Measurements from ENCODE around the gene SHROOM2. TPM values are rescaled to one million over a fixed set of nuclear protein-coding genes. Genes with fewer than 3 reads are reported as not detected.

Gene SHROOM2
- total and polyA plus RNA-seq, 2 of the 4 experiments (the other 2 are of a cell fraction), result 8.1 to 14.2 TPM

GRCh38 chrX:9865804-9866472 is 79.7 kb downstream of the SHROOM2 start:
- Histone ChIP-seq H3K4ac (ENCODE audit: low read depth, low read length) (no peak overlapping the region), H2BK5ac (ENCODE audit: low read depth, low read length, poor library complexity, severe bottlenecking) (no peak overlapping the region), H2AFZ (replicated peaks; ENCODE audit: low read length, poor library complexity) (no peak overlapping the region), H3K14ac (replicated peaks; ENCODE audit: low read depth, low read length) (no peak overlapping the region), H3K27ac (ENCODE audit: insufficient read depth, low read length) (no peak overlapping the region), H3K36me3 (ENCODE audit: control insufficient read depth, insufficient read depth, low read length) (no peaks in the 10 kb centered on the region), H3K4me1 (ENCODE audit: control insufficient read depth, insufficient read depth, low read length) (peaks cover 4% of the 10 kb centered on the region), H3K23ac (ENCODE audit: low read depth, low read length) (no peak overlapping the region), H3K56ac (ENCODE audit: extremely low read depth, insufficient read depth, low read length) (no peak overlapping the region), H4K5ac (ENCODE audit: low read depth, low read length) (no peak overlapping the region), H4K20me1 (ENCODE audit: insufficient read depth, low read length) (no peaks in the 10 kb centered on the region), H3K9ac (ENCODE audit: low read depth, low read length) (no peak overlapping the region), H2BK120ac (ENCODE audit: low read depth, low read length) (no peak overlapping the region), H3K79me1 (ENCODE audit: low read depth in 1 of 2, low read length in 2 of 2) (no peaks in the 10 kb centered on the region), H3K27me3 (ENCODE audit: control insufficient read depth, insufficient read depth, low read length) (no peaks in the 10 kb centered on the region), H4K91ac (ENCODE audit: insufficient read depth, low read depth, low read length) (no peak overlapping the region), H2AK5ac (ENCODE audit: low read depth, low read length) (no peak overlapping the region; the same call in 1 of the 2 replicates), H3K4me2 (ENCODE audit: low read depth, low read length) (no peak overlapping the region), H2BK20ac (ENCODE audit: low read depth, low read length) (no peak overlapping the region), H3K18ac (ENCODE audit: low read depth, low read length) (no peak overlapping the region), H4K8ac (ENCODE audit: low read depth in 2 of 2, low read length in 2 of 2) (no peak overlapping the region), H2BK15ac (ENCODE audit: low read depth, low read length) (no peak overlapping the region), H3K4me3 (ENCODE audit: insufficient read depth, low read depth, low read length) (no peak overlapping the region), H3K9me3 (ENCODE audit: control insufficient read depth, insufficient read depth, low read length) (peaks cover 1% of the 10 kb centered on the region; the same call in 1 of the 2 replicates), H3K9me1 (ENCODE audit: insufficient read depth, low read length) (no peaks in the 10 kb centered on the region; the same call in 1 of the 2 replicates), H2AK9ac (replicated peaks; ENCODE audit: low read depth, low read length, poor library complexity) (no peak overlapping the region)
- dilution Hi-C loops (cut with HindIII; ENCODE audit: low sequenced_read_pairs, unreplicated experiment) (no loop called here), intact Hi-C loops (cut with micrococcal nuclease) (no loop called here), in situ Hi-C loops (cut with MboI; ENCODE audit: low sequenced_read_pairs) (no loop called here)
- TF ChIP-seq BHLHE40 (IDR thresholded peaks at IDR 0.05; ENCODE audit: low read depth, low read length) (no peak), NFE2L2 (IDR thresholded peaks at IDR 0.05; ENCODE audit: low read depth, low read length) (no peak), MAZ (IDR thresholded peaks at IDR 0.05; ENCODE audit: borderline replicate concordance, low read depth, low read length) (no peak), FOS (IDR thresholded peaks at IDR 0.05; ENCODE audit: low read depth, low read length) (0 out of 2 replicates have a peak, but pooled peaks have one; percentile 10), USF2 (IDR thresholded peaks at IDR 0.05; ENCODE audit: low read depth, low read length) (no peak), RAD21 (IDR thresholded peaks at IDR 0.05; ENCODE audit: low read length) (no peak)
- 79% methylated on average over 5 of the region's 12 CpGs; no CpG with 5 or more reads in 1 of the 2 experiments for WGBS, 2 experiments (ENCODE audit: extremely low coverage in 2 of 2, insufficient read length in 1 of 2)
- no TSS peak for BruUV-seq (replicated peaks)
- POLR2A ChIA-PET (ENCODE audit: unreplicated experiment), result no interaction called here
- CTCF ChIA-PET, result interaction anchor here (1.0 kb wide), 1 partner anchor 253 kb away, joined by 3 read pairs; no protein-coding TSS in a partner anchor
- ATAC-seq (ENCODE audit: low read depth) (no peak), DNase-seq (peak; percentile 61)
